ENCODE measurements around the gene ECT2. TPM values are rescaled to one million over a fixed set of nuclear protein-coding genes. Genes with fewer than 3 reads are reported as not detected.
"Not testable (repeated sequence)": the region's sequence is repeated elsewhere in the genome, so short reads cannot be mapped to it uniquely, and the experiment has no call there.

ECT2 gene
- total RNA-seq, 1 donor: 23.2 TPM

GRCh38 chr3:172702256-172702655 lies 48.3 kb upstream of the ECT2 start:
- Histone ChIP-seq H2AFZ (ENCODE audit: low read length) (no peak overlapping the region), H4K20me1 (ENCODE audit: insufficient read depth, low read length) (no peaks in the 10 kb centered on the region), H3K4me1 (ENCODE audit: insufficient read depth, low read length) (no peaks in the 10 kb centered on the region), H3K4me3 (ENCODE audit: insufficient read depth, low read length) (no peak overlapping the region), H3K9me3 (ENCODE audit: low read depth, low read length) (no peaks in the 10 kb centered on the region), H3K79me2 (ENCODE audit: insufficient read depth, low read length) (peaks cover 96% of the 10 kb centered on the region), H3K4me2 (ENCODE audit: insufficient read depth, low read length) (no peak overlapping the region), H3K27ac (ENCODE audit: low read depth, low read length) (no peak overlapping the region), H3K36me3 (ENCODE audit: insufficient read depth, low read length) (no peaks in the 10 kb centered on the region), H3K27me3 (ENCODE audit: insufficient read depth, low read length) (no peaks in the 10 kb centered on the region)
- DNase-seq (ENCODE audit: insufficient read length, low spot score, missing footprints): no peak
- TF ChIP-seq CTCF (IDR thresholded peaks at IDR 0.05; ENCODE audit: extremely low read depth, low read depth, low read length): no peak

- H4K20me1 ChIP-seq (ENCODE audit: insufficient read depth, low read length); H2AFZ ChIP-seq (ENCODE audit: low read length); H3K4me2 ChIP-seq (ENCODE audit: insufficient read depth, low read length); H3K36me3 ChIP-seq (ENCODE audit: insufficient read depth, low read length); H3K27ac ChIP-seq (ENCODE audit: low read depth, low read length); H3K4me1 ChIP-seq (ENCODE audit: insufficient read depth, low read length); H3K27me3 ChIP-seq (ENCODE audit: insufficient read depth, low read length); H3K4me3 ChIP-seq (ENCODE audit: insufficient read depth, low read length); DNase-seq (ENCODE audit: insufficient read length, low spot score, missing footprints); H3K9me3 ChIP-seq (ENCODE audit: low read depth, low read length): not testable (repeated sequence)
- H3K79me2 ChIP-seq (ENCODE audit: insufficient read depth, low read length): peaks cover 95% of the 10 kb centered on the region
Observed at GRCh38 chr3:172702731-172703130, 47.8 kb upstream of the ECT2 start.

GRCh38 chr3:172704001-172704400 lies 46.5 kb upstream of the ECT2 start:
- no peak for TF ChIP-seq CTCF (IDR thresholded peaks at IDR 0.05; ENCODE audit: extremely low read depth, low read depth, low read length)
- no peaks in the 10 kb centered on the region for H3K9me3 ChIP-seq (ENCODE audit: low read depth, low read length)
- no peaks in the 10 kb centered on the region for H3K36me3 ChIP-seq (ENCODE audit: insufficient read depth, low read length)
- H3K27me3 ChIP-seq (ENCODE audit: insufficient read depth, low read length): no peaks in the 10 kb centered on the region
- H3K4me2 ChIP-seq (ENCODE audit: insufficient read depth, low read length): no peak overlapping the region
- H4K20me1 ChIP-seq (ENCODE audit: insufficient read depth, low read length): peaks cover 3% of the 10 kb centered on the region
- no peak overlapping the region for H2AFZ ChIP-seq (ENCODE audit: low read length)
- H3K79me2 ChIP-seq (ENCODE audit: insufficient read depth, low read length): peaks cover 95% of the 10 kb centered on the region
- DNase-seq (ENCODE audit: insufficient read length, low spot score, missing footprints): no peak
- peaks cover 8% of the 10 kb centered on the region for H3K4me1 ChIP-seq (ENCODE audit: insufficient read depth, low read length)
- no peak overlapping the region for H3K27ac ChIP-seq (ENCODE audit: low read depth, low read length)
- no peak overlapping the region for H3K4me3 ChIP-seq (ENCODE audit: insufficient read depth, low read length)

- Histone ChIP-seq H3K9me3 (ENCODE audit: low read depth, low read length) (no peaks in the 10 kb centered on the region), H3K27me3 (ENCODE audit: insufficient read depth, low read length) (no peaks in the 10 kb centered on the region), H3K4me1 (ENCODE audit: insufficient read depth, low read length) (peaks cover 13% of the 10 kb centered on the region), H3K79me2 (ENCODE audit: insufficient read depth, low read length) (peaks cover 95% of the 10 kb centered on the region), H3K4me3 (ENCODE audit: insufficient read depth, low read length) (no peak overlapping the region), H2AFZ (ENCODE audit: low read length) (no peak overlapping the region), H3K4me2 (ENCODE audit: insufficient read depth, low read length) (no peak overlapping the region), H4K20me1 (ENCODE audit: insufficient read depth, low read length) (peaks cover 5% of the 10 kb centered on the region), H3K27ac (ENCODE audit: low read depth, low read length) (no peak overlapping the region), H3K36me3 (ENCODE audit: insufficient read depth, low read length) (no peaks in the 10 kb centered on the region)
- TF ChIP-seq CTCF (IDR thresholded peaks at IDR 0.05; ENCODE audit: extremely low read depth, low read depth, low read length): no peak
- DNase-seq (ENCODE audit: insufficient read length, low spot score, missing footprints): no peak
Observed at GRCh38 chr3:172705170-172705569, 45.4 kb upstream of the ECT2 start.

Data from osteoblast (primary cell).